Thoracic aorta (tissue), 2 donors: ENCODE results near the gene NRXN3. TPM values are rescaled to one million over a fixed set of nuclear protein-coding genes. Genes with fewer than 3 reads are reported as not detected.

Experiments used
- ATAC-seq: fragments of 150-250 bp; one replicate; pipeline ENCODE4 v1.8.0; 2017; ENCODE audit warnings: low read depth; ENCODE audit not compliant: insufficient number of reproducible peaks, low FRiP score
- DNase-seq: peaks from one replicate; pipeline ENCODE4 v3.0.0-alpha.2; 2020; ENCODE audit warnings: low spot score
- H3K27ac ChIP-seq, 2 donors: fragments of 200-600 bp; sonication (generic); 1 replicate in 1 of 2; 2 replicates in 1 of 2; pipeline ENCODE4 v1.5.1; 2016; ENCODE audit warnings: mild to moderate bottlenecking in 2 of 2, moderate library complexity in 2 of 2
- H3K27me3 ChIP-seq: fragments of 200-600 bp; sonication (generic); replicated peaks from 2 replicates; pipeline ENCODE4 v1.6.0; 2016; ENCODE audit warnings: mild to moderate bottlenecking; ENCODE audit not compliant: insufficient read depth
- H3K36me3 ChIP-seq: fragments of 200-600 bp; sonication (generic); one replicate; pipeline ENCODE4 v1.5.1; 2016
- H3K4me1 ChIP-seq, 2 donors: fragments of 200-600 bp; sonication (generic); 1 replicate in 1 of 2; 2 replicates in 1 of 2; pipeline versions ENCODE4 v1.5.1 to v1.6.0; 2016; ENCODE audit warnings: low read depth in 2 of 2, mild to moderate bottlenecking in 1 of 2; ENCODE audit not compliant: control insufficient read depth in 1 of 2
- H3K4me3 ChIP-seq: fragments of 200-600 bp; sonication (generic); 2 replicates; pipeline ENCODE4 v1.5.1; 2016; ENCODE audit warnings: mild to moderate bottlenecking
- H3K9me3 ChIP-seq: fragments of 200-600 bp; sonication (generic); 2 replicates; pipeline ENCODE4 v1.5.1; 2016
- total RNA-seq, 2 donors: library from RNA; depleted of rRNA; stranded (reverse); fragments of >200 nt; gene quantifications; one replicate each; pipeline versions ENCODE4 v1.1.0 to v1.2.3, GENCODE V29; 2016
- TF ChIP-seq, protein P1 (sequence below): fragments of 200-600 bp; sonication (generic); IDR thresholded peaks from one replicate; pipeline ENCODE4 v1.5.1; 2019; ENCODE audit warnings: antibody characterized with exemption

The NRXN3 gene
- total RNA-seq, 2 donors from 2014 or later, result 5.6 to 33.3 TPM

GRCh38 chr14:79496701-79497100 lies 1326.5 kb downstream of the NRXN3 start:
- H3K36me3 ChIP-seq, result no peaks in the 10 kb centered on the region
- no peak overlapping the region for H3K27ac ChIP-seq
- TF ChIP-seq, protein P1, sequence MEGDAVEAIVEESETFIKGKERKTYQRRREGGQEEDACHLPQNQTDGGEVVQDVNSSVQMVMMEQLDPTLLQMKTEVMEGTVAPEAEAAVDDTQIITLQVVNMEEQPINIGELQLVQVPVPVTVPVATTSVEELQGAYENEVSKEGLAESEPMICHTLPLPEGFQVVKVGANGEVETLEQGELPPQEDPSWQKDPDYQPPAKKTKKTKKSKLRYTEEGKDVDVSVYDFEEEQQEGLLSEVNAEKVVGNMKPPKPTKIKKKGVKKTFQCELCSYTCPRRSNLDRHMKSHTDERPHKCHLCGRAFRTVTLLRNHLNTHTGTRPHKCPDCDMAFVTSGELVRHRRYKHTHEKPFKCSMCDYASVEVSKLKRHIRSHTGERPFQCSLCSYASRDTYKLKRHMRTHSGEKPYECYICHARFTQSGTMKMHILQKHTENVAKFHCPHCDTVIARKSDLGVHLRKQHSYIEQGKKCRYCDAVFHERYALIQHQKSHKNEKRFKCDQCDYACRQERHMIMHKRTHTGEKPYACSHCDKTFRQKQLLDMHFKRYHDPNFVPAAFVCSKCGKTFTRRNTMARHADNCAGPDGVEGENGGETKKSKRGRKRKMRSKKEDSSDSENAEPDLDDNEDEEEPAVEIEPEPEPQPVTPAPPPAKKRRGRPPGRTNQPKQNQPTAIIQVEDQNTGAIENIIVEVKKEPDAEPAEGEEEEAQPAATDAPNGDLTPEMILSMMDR, result no peak
- no peaks in the 10 kb centered on the region for H3K9me3 ChIP-seq
- DNase-seq (no peak), ATAC-seq (no peak)
- H3K4me1 ChIP-seq, result no peaks in the 10 kb centered on the region
- no peaks in the 10 kb centered on the region for H3K27me3 ChIP-seq
- H3K4me3 ChIP-seq, result no peak overlapping the region

GRCh38 chr14:79500489-79500888 lies 1330.3 kb downstream of the NRXN3 start:
- Histone ChIP-seq H3K27ac (no peak overlapping the region), H3K4me3 (no peak overlapping the region), H3K36me3 (no peaks in the 10 kb centered on the region), H3K9me3 (no peaks in the 10 kb centered on the region), H3K4me1 (peaks cover 0 to 4% of the 10 kb centered on the region in 2 donors), H3K27me3 (no peaks in the 10 kb centered on the region)
- no peak for DNase-seq
- TF ChIP-seq, protein P1, result no peak
- no peak for ATAC-seq

DNA sequence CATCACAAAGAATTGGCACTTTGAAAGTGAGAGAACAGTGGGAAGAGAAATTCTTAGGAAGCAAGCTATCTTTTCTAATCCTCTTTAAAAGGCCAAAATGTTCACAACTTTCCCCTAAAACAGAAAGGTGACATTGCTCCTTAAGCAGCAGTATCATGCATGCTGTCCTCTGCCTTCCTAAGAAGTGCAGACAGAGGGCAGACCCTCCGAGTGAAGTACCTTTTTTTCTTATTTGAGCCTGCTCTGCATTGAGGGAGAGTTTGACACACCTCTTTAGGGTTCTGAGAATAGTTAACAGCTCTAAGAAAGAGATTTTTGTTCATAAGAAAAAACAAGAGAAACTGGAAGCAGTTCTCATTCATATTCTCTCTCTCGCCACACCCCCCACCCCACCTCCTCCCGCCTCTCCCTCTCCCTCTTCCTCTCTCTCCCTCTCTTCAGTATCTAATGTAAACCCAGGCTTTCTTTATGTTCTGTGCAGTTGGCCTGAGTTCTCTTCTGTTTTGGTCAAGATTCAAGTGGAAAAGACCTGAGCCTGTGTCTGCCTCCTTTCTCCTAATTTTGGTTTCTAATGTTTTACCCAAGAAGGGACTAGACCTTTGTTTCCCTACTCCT lies 1332.1 kb downstream of the NRXN3 start:
- Histone ChIP-seq H3K9me3 (no peaks in the 10 kb centered on the region), H3K4me1 (peaks cover 0 to 4% of the 10 kb centered on the region in 2 donors), H3K36me3 (no peaks in the 10 kb centered on the region), H3K27me3 (no peaks in the 10 kb centered on the region), H3K4me3 (no peak overlapping the region), H3K27ac (no peak overlapping the region)
- ATAC-seq (no peak), DNase-seq (no peak)
- TF ChIP-seq, protein P1, result no peak

DNA sequence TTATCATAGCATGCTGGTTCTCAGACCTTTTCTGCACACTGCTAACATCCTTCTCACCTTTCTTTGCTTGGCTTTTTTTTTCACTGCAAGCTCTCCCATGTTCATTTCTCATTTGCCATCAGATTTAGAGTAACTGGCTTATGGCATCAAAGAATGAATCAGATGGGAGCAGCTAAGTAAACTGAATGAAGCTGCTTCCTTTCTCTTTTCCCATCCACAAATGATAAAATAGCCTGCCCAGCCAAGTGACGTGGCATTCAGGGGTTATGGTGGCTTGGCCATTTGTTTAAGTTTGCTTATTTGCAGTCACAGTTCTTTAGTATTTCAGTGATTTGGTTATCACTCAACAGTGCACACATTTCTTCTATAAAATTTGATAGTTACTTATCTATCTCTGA lies 1332.6 kb downstream of the NRXN3 start:
- Histone ChIP-seq H3K4me1 (peaks cover 0 to 4% of the 10 kb centered on the region in 2 donors), H3K9me3 (no peaks in the 10 kb centered on the region), H3K27ac (no peak overlapping the region), H3K27me3 (no peaks in the 10 kb centered on the region), H3K36me3 (no peaks in the 10 kb centered on the region), H3K4me3 (no peak overlapping the region)
- TF ChIP-seq, protein P1, result no peak
- ATAC-seq (no peak), DNase-seq (no peak)

GRCh38 chr14:79510659-79511058 lies 1340.5 kb downstream of the NRXN3 start:
- Histone ChIP-seq H3K27me3 (no peaks in the 10 kb centered on the region), H3K4me3 (no peak overlapping the region), H3K27ac (no peak overlapping the region), H3K4me1 (peaks cover 0 to 3% of the 10 kb centered on the region in 2 donors), H3K9me3 (no peaks in the 10 kb centered on the region), H3K36me3 (no peaks in the 10 kb centered on the region)
- TF ChIP-seq, protein P1, result no peak
- ATAC-seq, result no peak
- DNase-seq, result no peak
